K562 treated with DMSO at 1 percent for 48 hours (cell line): Measurements from ENCODE around the gene TMEM50B. TPM values are rescaled to one million over a fixed set of nuclear protein-coding genes. Genes with fewer than 3 reads are reported as not detected.

Experiments
- total RNA-seq: library from RNA; unstranded; fragments of 300-600 nt; gene quantifications from 2 replicates; pipeline ENCODE4 v1.2.3, GENCODE V29; 2022; ENCODE audit warnings: low replicate concordance; ENCODE audit errors: extremely low read depth

Gene TMEM50B
- total RNA-seq = not detected in 2 replicates

GRCh38 chr21:33479679-33480480 lies at the start of gene TMEM50B:
TMEM50B (minus strand) TSS chr21:33479974; CDS start chr21:33468885, 11,089 bp downstream.

GRCh38 chr21:33491373-33492102 lies 11.8 kb upstream of the TMEM50B start, which contains the start of gene DNAJC28:
DNAJC28 (minus strand) TSS chr21:33491716; CDS start chr21:33489393, 2,323 bp downstream.

GRCh38 chr21:33403128-33403785 lies 76.5 kb downstream of the TMEM50B start, which contains the start of gene IFNGR2:
IFNGR2 (plus strand) TSS chr21:33403413; CDS start chr21:33403544, 131 bp downstream.

Other genes with a start within 250 kb of the TMEM50B start
- not detected in 2 replicates for gene IL10RB, start 213.6 kb downstream of the TMEM50B start, total RNA-seq
- not detected in 2 replicates for gene IFNAR1, start 155.0 kb downstream of the TMEM50B start, total RNA-seq
- not detected in 2 replicates for gene IFNGR2, start 76.6 kb downstream of the TMEM50B start, total RNA-seq
- not detected in 2 replicates for gene DNAJC28, start 11.7 kb upstream of the TMEM50B start, total RNA-seq
- 960 TPM in 1 of 2 replicates, not detected in the other for gene GART, start 62.1 kb upstream of the TMEM50B start, total RNA-seq
- 67.1 and 105 TPM in 2 replicates for gene SON, start 63.1 kb upstream of the TMEM50B start, total RNA-seq
- gene DONSON, start 108.7 kb upstream of the TMEM50B start, total RNA-seq = not detected in 2 replicates
- gene CRYZL1, start 161.8 kb upstream of the TMEM50B start, total RNA-seq = not detected in 2 replicates
- not detected in 2 replicates for gene ITSN1, start 162.5 kb upstream of the TMEM50B start, total RNA-seq